PC-3 (cell line): ENCODE measurements around the gene KDELR3. TPM values are rescaled to one million over a fixed set of nuclear protein-coding genes. Genes with fewer than 3 reads are reported as not detected.

Source experiments
- ATAC-seq: fragments of 200-7000 bp; cut with Tn5 transposase; 2 replicates; pipeline ENCODE4 v1.9.1; 2020; ENCODE audit warnings: mild to moderate bottlenecking, moderate library complexity
- BruUV-seq: library from RNA; stranded (reverse); fragments of 400-500 nt; replicated peaks from 2 replicates; lab custom pipeline; 2021; lab: Mats Ljungman, UMichigan
- CTCF ChIA-PET: fragments of 300-600 bp; sonication (Branson Sonifier 250); formaldehyde crosslinking; loops from one replicate; lab custom pipeline; 2022; ENCODE audit warnings: antibody characterized with exemption; lab: Charles Lee
- POLR2A ChIA-PET: fragments of 300-600 bp; sonication (Branson Sonifier 250); formaldehyde crosslinking; loops from one replicate; lab custom pipeline; 2022; ENCODE audit warnings: antibody characterized with exemption; ENCODE audit not compliant: unreplicated experiment; lab: Charles Lee
- DNase-seq: peaks from one replicate; pipeline ENCODE4 v3.0.0-alpha.2; 2015
- H2AFZ ChIP-seq: fragments of 300-600 bp; sonication (generic); 2 replicates; pipeline ENCODE4 v1.6.0; 2016; ENCODE audit warnings: antibody characterized with exemption, low read length
- H3F3A ChIP-seq: fragments of 300-600 bp; sonication (generic); one replicate; pipeline ENCODE4 v1.6.0; 2017; ENCODE audit warnings: antibody characterized with exemption, low read length, control low read depth, mild to moderate bottlenecking; ENCODE audit not compliant: unreplicated experiment
- H3K27ac ChIP-seq: fragments of 300-600 bp; sonication (generic); 2 replicates; pipeline ENCODE4 v1.5.1; 2016; ENCODE audit warnings: mild to moderate bottlenecking, low read length
- H3K27me3 ChIP-seq: fragments of 300-600 bp; sonication (generic); 2 replicates; pipeline ENCODE4 v1.6.1; 2016; ENCODE audit warnings: low read length, mixed read lengths
- H3K36me3 ChIP-seq: fragments of 300-600 bp; sonication (generic); 2 replicates; pipeline ENCODE4 v1.6.1; 2016; ENCODE audit warnings: low read depth, mixed run types, low read length, mixed read lengths
- H3K4me1 ChIP-seq: fragments of 300-600 bp; sonication (generic); 2 replicates; pipeline ENCODE4 v1.5.1; 2016; ENCODE audit warnings: low read length; ENCODE audit not compliant: insufficient read depth
- H3K4me2 ChIP-seq: fragments of 300-600 bp; sonication (generic); 2 replicates; pipeline ENCODE4 v1.6.0; 2016; ENCODE audit warnings: low read length
- H3K4me3 ChIP-seq: fragments of 300-600 bp; sonication (generic); 2 replicates; pipeline ENCODE4 v1.5.1; 2016; ENCODE audit warnings: mild to moderate bottlenecking, low read length, mixed read lengths
- H3K79me2 ChIP-seq: fragments of 300-600 bp; sonication (generic); 2 replicates; pipeline ENCODE4 v1.6.1; 2017; ENCODE audit warnings: low read length, mixed read lengths
- H3K9ac ChIP-seq: fragments of 300-600 bp; sonication (generic); 2 replicates; pipeline ENCODE4 v1.6.0; 2016; ENCODE audit warnings: mild to moderate bottlenecking, low read length
- H3K9me2 ChIP-seq: fragments of 300-600 bp; sonication (generic); replicated peaks from 2 replicates; pipeline ENCODE4 v1.6.1; 2016; ENCODE audit warnings: mixed run types, low read length, mixed read lengths
- H3K9me3 ChIP-seq: fragments of 300-600 bp; sonication (generic); 2 replicates; pipeline ENCODE4 v1.6.1; 2016; ENCODE audit warnings: low read length, mixed read lengths
- H4K20me1 ChIP-seq: fragments of 300-600 bp; sonication (generic); 2 replicates; pipeline ENCODE4 v1.6.1; 2016; ENCODE audit warnings: low read length, mixed read lengths
- EZH2 ChIP-seq: fragments of 300-600 bp; sonication (generic); IDR thresholded peaks from one replicate; pipeline ENCODE4 v1.6.1; 2017; ENCODE audit warnings: antibody characterized with exemption, mild to moderate bottlenecking, low read length; ENCODE audit not compliant: unreplicated experiment
- EZH2phosphoT487 ChIP-seq: fragments of 300-600 bp; sonication (generic); IDR thresholded peaks from 2 replicates; pipeline ENCODE4 v1.6.1; 2018; ENCODE audit warnings: mild to moderate bottlenecking, antibody characterized with exemption, low read length, borderline replicate concordance
- intact Hi-C: fragments of 100-400 bp; cut with micrococcal nuclease; formaldehyde crosslinking; loops from 2 replicates; pipeline ENCODE4 v1.9.0; 2023
- total RNA-seq: library from RNA; depleted of rRNA; stranded (reverse); fragments of >200 nt; gene quantifications from 2 replicates; pipeline ENCODE4 v1.2.3, GENCODE V29; 2014
- TF ChIP-seq, protein P1 (sequence below): fragments of 300-600 bp; sonication (generic); conservative IDR thresholded peaks from 2 replicates; pipeline ENCODE4 v1.5.1; 2017; ENCODE audit warnings: antibody characterized with exemption, low read depth, mild to moderate bottlenecking, low read length

KDELR3 gene
- total RNA-seq, 1 experiment from 2014 or later, result 17.7 TPM

DNA sequence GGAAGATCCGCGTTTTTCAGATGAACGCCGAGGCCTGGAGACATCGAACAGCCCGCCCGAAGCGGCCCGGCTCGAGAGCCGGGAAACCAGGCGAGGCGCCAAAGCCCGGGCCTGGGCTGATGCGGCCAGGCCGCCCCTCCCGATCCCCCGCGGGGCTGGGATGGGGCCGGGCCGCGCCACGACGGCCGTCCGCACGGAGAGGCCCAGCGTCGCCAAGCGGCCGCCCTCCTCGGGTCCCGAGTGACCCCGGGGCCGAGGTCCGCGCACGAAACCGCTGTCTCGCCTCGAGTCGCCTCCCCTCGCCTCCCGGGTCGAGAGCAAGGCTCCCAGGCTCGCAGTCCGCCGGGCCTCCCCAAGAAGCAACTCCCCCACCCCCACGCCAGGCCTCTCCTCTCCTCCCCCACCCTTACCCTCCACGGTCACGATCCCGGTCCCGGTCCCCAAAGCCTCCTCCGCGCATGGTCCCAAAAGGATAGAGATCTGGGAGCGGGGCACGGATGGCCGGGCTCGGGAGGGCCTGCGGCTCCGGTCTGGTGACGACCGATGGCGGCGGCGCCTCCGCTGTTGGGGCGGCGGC lies 37.7 kb downstream of the KDELR3 start:
- Histone ChIP-seq H4K20me1 (peaks cover 39% of the 10 kb centered on the region), H3K4me3 (peak overlapping the region; percentile 85), H2AFZ (peak overlapping the region; percentile 68), H3F3A (no peaks in the 10 kb centered on the region), H3K27me3 (no peaks in the 10 kb centered on the region), H3K4me1 (peaks cover 24% of the 10 kb centered on the region), H3K79me2 (peaks cover 53% of the 10 kb centered on the region), H3K27ac (peak overlapping the region; percentile 90), H3K4me2 (peak overlapping the region; percentile 100), H3K9ac (peak overlapping the region; percentile 99), H3K9me2 (no peaks in the 10 kb centered on the region), H3K9me3 (no peaks in the 10 kb centered on the region), H3K36me3 (peaks cover 15% of the 10 kb centered on the region)
- ATAC-seq, result peak; percentile 48
- intact Hi-C loops, result no loop called here
- CTCF ChIA-PET, result no interaction called here
- BruUV-seq, result no TSS peak
- DNase-seq, result peak; percentile 40
- TF ChIP-seq EZH2 (no peak), EZH2phosphoT487 (no peak)
- TF ChIP-seq, protein P1, sequence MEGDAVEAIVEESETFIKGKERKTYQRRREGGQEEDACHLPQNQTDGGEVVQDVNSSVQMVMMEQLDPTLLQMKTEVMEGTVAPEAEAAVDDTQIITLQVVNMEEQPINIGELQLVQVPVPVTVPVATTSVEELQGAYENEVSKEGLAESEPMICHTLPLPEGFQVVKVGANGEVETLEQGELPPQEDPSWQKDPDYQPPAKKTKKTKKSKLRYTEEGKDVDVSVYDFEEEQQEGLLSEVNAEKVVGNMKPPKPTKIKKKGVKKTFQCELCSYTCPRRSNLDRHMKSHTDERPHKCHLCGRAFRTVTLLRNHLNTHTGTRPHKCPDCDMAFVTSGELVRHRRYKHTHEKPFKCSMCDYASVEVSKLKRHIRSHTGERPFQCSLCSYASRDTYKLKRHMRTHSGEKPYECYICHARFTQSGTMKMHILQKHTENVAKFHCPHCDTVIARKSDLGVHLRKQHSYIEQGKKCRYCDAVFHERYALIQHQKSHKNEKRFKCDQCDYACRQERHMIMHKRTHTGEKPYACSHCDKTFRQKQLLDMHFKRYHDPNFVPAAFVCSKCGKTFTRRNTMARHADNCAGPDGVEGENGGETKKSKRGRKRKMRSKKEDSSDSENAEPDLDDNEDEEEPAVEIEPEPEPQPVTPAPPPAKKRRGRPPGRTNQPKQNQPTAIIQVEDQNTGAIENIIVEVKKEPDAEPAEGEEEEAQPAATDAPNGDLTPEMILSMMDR, result no peak
- POLR2A ChIA-PET, result no interaction called here

DNA sequence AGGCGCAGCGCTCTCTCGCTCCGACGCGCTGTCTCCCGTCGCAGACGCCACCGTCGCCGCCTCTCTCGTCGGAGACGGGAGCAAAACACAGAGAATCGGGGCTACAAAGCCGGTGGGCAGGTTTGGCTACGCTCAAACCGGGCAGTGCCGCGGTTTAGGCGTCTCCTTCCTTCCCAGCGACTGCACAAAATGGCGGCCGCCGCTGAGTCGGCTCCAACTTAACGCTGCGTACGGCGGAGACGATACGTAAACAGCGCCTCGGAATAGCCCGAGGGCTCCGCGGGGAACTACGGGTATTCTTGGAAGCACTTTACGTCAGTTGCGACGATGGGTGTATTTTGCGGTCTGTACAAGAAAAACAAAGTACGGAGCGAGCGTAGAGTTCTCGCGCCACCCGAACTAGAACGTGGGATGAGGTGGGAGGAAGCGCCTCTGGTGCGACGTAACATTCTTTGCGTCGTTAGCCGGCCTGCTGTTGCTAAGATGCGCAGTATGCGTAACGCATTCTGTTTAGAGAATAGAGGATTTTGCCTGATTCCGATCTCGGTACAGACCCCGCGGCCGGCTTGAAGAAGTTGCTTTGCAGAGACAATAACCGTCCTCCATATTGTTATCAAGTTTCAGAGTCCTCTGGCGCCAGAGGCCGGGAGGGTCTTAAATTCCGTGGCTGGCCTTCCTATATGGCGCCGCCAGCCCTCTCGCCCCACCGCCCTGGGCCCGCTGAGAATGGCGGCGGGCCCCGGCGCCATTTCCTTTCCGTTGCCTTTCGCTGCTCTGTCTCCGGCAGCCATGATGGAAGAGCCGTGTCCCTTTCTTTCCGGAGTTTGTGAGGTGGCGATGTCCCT lies 38.4 kb downstream of the KDELR3 start, which contains the start of gene DDX17:
DDX17 (minus strand) TSS at position 194 of the 845 bp plus-strand sequence.
- H3K9ac ChIP-seq, result peak within 1 kb of the TSS; percentile 99
- peak within 1 kb of the TSS; percentile 86 for H2AFZ ChIP-seq
- TSS peak; percentile 67 for BruUV-seq
- peak; percentile 88 for DNase-seq
- ChIA-PET POLR2A (no interaction called here), CTCF (interaction anchor here (0.6 kb wide), 1 partner anchor 18 kb away, joined by 3 read pairs; no protein-coding TSS in a partner anchor)
- intact Hi-C loops, result no loop called here
- H3K9me2 ChIP-seq, result no peaks in the 10 kb centered on the region
- peaks cover 13% of the 10 kb centered on the region for H3K36me3 ChIP-seq
- H3K4me2 ChIP-seq, result peak within 1 kb of the TSS; percentile 100
- peaks cover 34% of the 10 kb centered on the region for H4K20me1 ChIP-seq
- peak within 1 kb of the TSS; percentile 90 for H3K27ac ChIP-seq
- TF ChIP-seq, protein P1, result no peak
- TF ChIP-seq EZH2 (no peak), EZH2phosphoT487 (no peak)
- peak within 1 kb of the TSS; percentile 85 for H3K4me3 ChIP-seq
- peaks cover 24% of the 10 kb centered on the region for H3K4me1 ChIP-seq
- ATAC-seq, result peak; percentile 91
- H3K79me2 ChIP-seq, result peaks cover 48% of the 10 kb centered on the region
- H3K9me3 ChIP-seq, result no peaks in the 10 kb centered on the region
- no peaks in the 10 kb centered on the region for H3F3A ChIP-seq
- H3K27me3 ChIP-seq, result no peaks in the 10 kb centered on the region
